Trophoblast cell (in vitro differentiated cells and primary cell): ENCODE measurements around the gene HAPSTR1.

Experiments used
- DNase-seq, 2 donors: peaks; one replicate each; pipeline ENCODE4 v3.0.0-alpha.2; 2016
- H2AFZ ChIP-seq: 2 replicates; pipeline ENCODE4 v1.6.1; 2013; ENCODE audit warnings: low read length, moderate library complexity, mild to moderate bottlenecking; ENCODE audit not compliant: insufficient read depth, poor library complexity
- H2AK5ac ChIP-seq: 2 replicates; pipeline ENCODE4 v1.6.1; 2013; ENCODE audit warnings: mild to moderate bottlenecking, low read length
- H2BK120ac ChIP-seq: 2 replicates; pipeline ENCODE4 v1.6.1; 2013; ENCODE audit warnings: low read length, mild to moderate bottlenecking, moderate library complexity; ENCODE audit not compliant: insufficient read depth, poor library complexity
- H2BK12ac ChIP-seq: 2 replicates; pipeline ENCODE4 v1.6.1; 2013; ENCODE audit warnings: mild to moderate bottlenecking, low read length, moderate library complexity
- H2BK5ac ChIP-seq: 2 replicates; pipeline ENCODE4 v1.6.1; 2013; ENCODE audit warnings: low read length, low read depth, moderate library complexity, mild to moderate bottlenecking; ENCODE audit not compliant: poor library complexity
- H3K14ac ChIP-seq: 2 replicates; pipeline ENCODE4 v1.6.1; 2013; ENCODE audit warnings: mild to moderate bottlenecking, low read length
- H3K18ac ChIP-seq: 2 replicates; pipeline ENCODE4 v1.6.1; 2013; ENCODE audit warnings: mild to moderate bottlenecking, low read length
- H3K23ac ChIP-seq: 2 replicates; pipeline ENCODE4 v1.6.1; 2013; ENCODE audit warnings: low read length
- H3K27ac ChIP-seq: 2 replicates; pipeline ENCODE4 v1.5.1; 2013; ENCODE audit warnings: low read depth, mild to moderate bottlenecking, inconsistent platforms, low read length, moderate library complexity
- H3K27me3 ChIP-seq: 2 replicates; pipeline ENCODE4 v1.6.1; 2013; ENCODE audit warnings: inconsistent platforms, mild to moderate bottlenecking, low read length, moderate library complexity; ENCODE audit not compliant: insufficient read depth
- H3K36me3 ChIP-seq, 2 experiments: 1 replicate in 1 of 2; 2 replicates in 1 of 2; pipeline ENCODE4 v1.6.1; 2013; ENCODE audit warnings: low read length in 2 of 2, mild to moderate bottlenecking in 2 of 2, moderate library complexity in 1 of 2; ENCODE audit not compliant: insufficient read depth in 2 of 2, control insufficient read depth in 1 of 2
- H3K4ac ChIP-seq: 2 replicates; pipeline ENCODE4 v1.6.1; 2013; ENCODE audit warnings: low read depth, mild to moderate bottlenecking, low read length, moderate library complexity
- H3K4me1 ChIP-seq, 2 experiments: 1 replicate in 1 of 2; 2 replicates in 1 of 2; pipeline ENCODE4 v1.6.1; 2013; ENCODE audit warnings: low read length in 2 of 2, mild to moderate bottlenecking in 2 of 2, moderate library complexity in 1 of 2; ENCODE audit not compliant: insufficient read depth in 2 of 2, control insufficient read depth in 1 of 2
- H3K4me2 ChIP-seq: 2 replicates; pipeline ENCODE4 v1.6.1; 2013; ENCODE audit warnings: inconsistent platforms, mild to moderate bottlenecking, low read length, moderate library complexity
- H3K4me3 ChIP-seq: 2 replicates; pipeline ENCODE4 v1.5.1; 2013; ENCODE audit warnings: mild to moderate bottlenecking, low read depth, low read length, inconsistent platforms
- H3K79me1 ChIP-seq: one replicate; pipeline ENCODE4 v1.6.1; 2013; ENCODE audit warnings: low read length
- H3K79me2 ChIP-seq: 2 replicates; pipeline ENCODE4 v1.6.1; 2013; ENCODE audit warnings: low read length, mild to moderate bottlenecking; ENCODE audit not compliant: control insufficient read depth, insufficient read depth, poor library complexity
- H3K9ac ChIP-seq: 2 replicates; pipeline ENCODE4 v1.6.1; 2013; ENCODE audit warnings: mild to moderate bottlenecking, low read length
- H3K9me3 ChIP-seq: 2 replicates; pipeline ENCODE4 v1.6.1; 2013; ENCODE audit warnings: low read depth, mild to moderate bottlenecking, control low read depth, inconsistent platforms, low read length; ENCODE audit not compliant: insufficient read depth
- H4K12ac ChIP-seq: 2 replicates; pipeline ENCODE4 v1.6.1; 2013; ENCODE audit warnings: low read depth, mild to moderate bottlenecking, low read length, moderate library complexity
- H4K8ac ChIP-seq: 2 replicates; pipeline ENCODE4 v1.6.1; 2013; ENCODE audit warnings: low read depth, mild to moderate bottlenecking, low read length, moderate library complexity
- H4K91ac ChIP-seq: one replicate; pipeline ENCODE4 v1.6.1; 2013; ENCODE audit warnings: low read depth, mild to moderate bottlenecking, low read length, moderate library complexity
- WGBS: extraction: QIAGEN DNeasy Blood & Tissue Kit; methylation state at CpG from one replicate; pipeline ENCODE4 v1.1.7; 2013; ENCODE audit warnings: missing lambda C conversion rate; ENCODE audit not compliant: insufficient read length, insufficient coverage; ENCODE audit errors: extremely low coverage; 5-methylcytosine and 5-hydroxymethylcytosine counted together

Gene HAPSTR1

GRCh38 chr16:9116141-9116540 lies 24.7 kb downstream of the HAPSTR1 start:
- no peak for DNase-seq
- Histone ChIP-seq H3K79me2 (peaks cover 6% of the 10 kb centered on the region), H3K27me3 (no peaks in the 10 kb centered on the region), H3K27ac (peak overlapping the region; percentile 81), H4K91ac (no peak overlapping the region), H3K4me3 (no peak overlapping the region), H2BK5ac (no peak overlapping the region), H3K14ac (no peak overlapping the region), H3K18ac (no peak overlapping the region), H3K23ac (no peak overlapping the region), H3K4me2 (no peak overlapping the region), H2AFZ (no peak overlapping the region), H2BK12ac (no peak overlapping the region), H3K79me1 (peaks cover 5% of the 10 kb centered on the region), H2AK5ac (no peak overlapping the region), H4K12ac (no peak overlapping the region), H3K9ac (no peak overlapping the region), H3K4me1 (peaks cover 11 to 16% of the 10 kb centered on the region in 2 experiments), H2BK120ac (no peak overlapping the region), H3K9me3 (no peaks in the 10 kb centered on the region), H4K8ac (no peak overlapping the region), H3K4ac (peak overlapping the region; percentile 43), H3K36me3 (peaks cover 8 to 15% of the 10 kb centered on the region in 2 experiments)
- WGBS: no CpG with 5 or more reads among the region's 2 CpGs

GRCh38 chr16:9118170-9118569 lies 26.7 kb downstream of the HAPSTR1 start:
- no peak overlapping the region for H4K91ac ChIP-seq
- no peak overlapping the region for H3K4me3 ChIP-seq

GRCh38 chr16:9119795-9120194 lies 28.4 kb downstream of the HAPSTR1 start:
- Histone ChIP-seq H3K36me3 (peaks cover 24 to 36% of the 10 kb centered on the region in 2 experiments), H3K14ac (no peak overlapping the region), H2BK120ac (no peak overlapping the region), H3K4me2 (no peak overlapping the region), H3K4me1 (peaks cover 4 to 10% of the 10 kb centered on the region in 2 experiments), H3K79me1 (peaks cover 5% of the 10 kb centered on the region), H3K23ac (no peak overlapping the region), H2BK5ac (no peak overlapping the region), H4K91ac (no peak overlapping the region), H3K18ac (no peak overlapping the region), H2AFZ (no peak overlapping the region), H3K27me3 (no peaks in the 10 kb centered on the region), H4K12ac (no peak overlapping the region), H3K4ac (no peak overlapping the region), H4K8ac (no peak overlapping the region), H3K27ac (no peak overlapping the region), H2BK12ac (no peak overlapping the region), H3K4me3 (no peak overlapping the region), H3K9me3 (no peaks in the 10 kb centered on the region), H3K9ac (no peak overlapping the region), H2AK5ac (no peak overlapping the region), H3K79me2 (peaks cover 4% of the 10 kb centered on the region)
- DNase-seq: no peak
- no CpG with 5 or more reads among the region's 3 CpGs for WGBS

More at GRCh38 chr16:9118170-9118569, 26.7 kb downstream of the HAPSTR1 start:
- peaks cover 5% of the 10 kb centered on the region for H3K79me1 ChIP-seq
- no peaks in the 10 kb centered on the region for H3K9me3 ChIP-seq
- H3K9ac ChIP-seq: no peak overlapping the region
- DNase-seq: no peak
- peaks cover 4% of the 10 kb centered on the region for H3K79me2 ChIP-seq
- no peak overlapping the region for H4K12ac ChIP-seq
- no peak overlapping the region for H4K8ac ChIP-seq
- peaks cover 14 to 24% of the 10 kb centered on the region in 2 experiments for H3K36me3 ChIP-seq
- no peak overlapping the region for H2BK5ac ChIP-seq
- H3K4me1 ChIP-seq: peaks cover 11 to 16% of the 10 kb centered on the region in 2 experiments
- H3K4me2 ChIP-seq: no peak overlapping the region
- no peak overlapping the region for H3K27ac ChIP-seq
- no peak overlapping the region for H3K18ac ChIP-seq
- H2BK120ac ChIP-seq: no peak overlapping the region
- H2AFZ ChIP-seq: no peak overlapping the region
- no peak overlapping the region for H3K14ac ChIP-seq
- no peaks in the 10 kb centered on the region for H3K27me3 ChIP-seq
- H3K23ac ChIP-seq: no peak overlapping the region
- no peak overlapping the region for H2BK12ac ChIP-seq
- H2AK5ac ChIP-seq: no peak overlapping the region
- no peak overlapping the region for H3K4ac ChIP-seq

GRCh38 chr16:9122342-9122741 lies 30.9 kb downstream of the HAPSTR1 start:
- no peak for DNase-seq
- no peak overlapping the region for H3K4me2 ChIP-seq
- WGBS: no CpG with 5 or more reads among the region's 5 CpGs
- peak overlapping the region; percentile 47 for H3K4ac ChIP-seq
- peaks cover 3% of the 10 kb centered on the region for H3K9me3 ChIP-seq
- H2BK120ac ChIP-seq: no peak overlapping the region
- peaks cover 28 to 36% of the 10 kb centered on the region in 2 experiments for H3K36me3 ChIP-seq
- H3K79me2 ChIP-seq: peaks cover 2% of the 10 kb centered on the region
- peak overlapping the region; percentile 29 for H3K18ac ChIP-seq
- H4K91ac ChIP-seq: no peak overlapping the region
- H3K79me1 ChIP-seq: peaks cover 6% of the 10 kb centered on the region
- no peak overlapping the region for H2AK5ac ChIP-seq
- H3K27ac ChIP-seq: no peak overlapping the region
- H2BK5ac ChIP-seq: no peak overlapping the region
- H4K12ac ChIP-seq: peak overlapping the region; percentile 20
- H3K9ac ChIP-seq: no peak overlapping the region
- H2AFZ ChIP-seq: no peak overlapping the region
- peaks cover 17 to 19% of the 10 kb centered on the region in 2 experiments for H3K4me1 ChIP-seq
- no peak overlapping the region for H4K8ac ChIP-seq
- H3K14ac ChIP-seq: no peak overlapping the region
- no peak overlapping the region for H3K23ac ChIP-seq
- H2BK12ac ChIP-seq: no peak overlapping the region
- no peaks in the 10 kb centered on the region for H3K27me3 ChIP-seq
- H3K4me3 ChIP-seq: no peak overlapping the region
